Measurements from ENCODE around the gene SORCS2. TPM values are rescaled to one million over a fixed set of nuclear protein-coding genes. Genes with fewer than 3 reads are reported as not detected.

The SORCS2 gene
- polyA plus RNA-seq, 1 of the 3 experiments (the other 2 are of a cell fraction) = 1.6 TPM

- Histone ChIP-seq H3K36me3 (replicated peaks in 1 of 2; ENCODE audit: control insufficient read depth in 1 of 2, insufficient read depth in 2 of 2, low read length in 1 of 2) (no peaks in the 10 kb centered on the region), H2AFZ (ENCODE audit: low read depth) (no peak overlapping the region), H3K9me2 (no peaks in the 10 kb centered on the region), H3K27me3 (ENCODE audit: insufficient read depth) (peaks cover 55% of the 10 kb centered on the region), H3K4me2 (no peak overlapping the region), H3K4me3 (ENCODE audit: low read depth in 2 of 2, low read length in 1 of 2) (no peak overlapping the region), H3K79me2 (ENCODE audit: insufficient read depth) (no peaks in the 10 kb centered on the region), H4K20me1 (ENCODE audit: insufficient read depth) (no peaks in the 10 kb centered on the region), H3K9ac (no peak overlapping the region), H3K27ac (ENCODE audit: low read depth in 2 of 2, low read length in 1 of 2) (no peak overlapping the region), H3F3A (replicated peaks; ENCODE audit: insufficient read depth) (peaks cover 5% of the 10 kb centered on the region), H3K4me1 (ENCODE audit: control insufficient read depth in 1 of 2, insufficient read depth in 2 of 2, low read depth in 1 of 2, low read length in 1 of 2) (peaks cover 0 to 8% of the 10 kb centered on the region in 2 experiments; a peak in 1 of 4 replicates), H3K9me3 (no peaks in the 10 kb centered on the region)
- ChIA-PET POLR2A (no interaction called here), CTCF (interaction anchor here (0.8 to 16.0 kb wide), 26 partner anchors 8 to 579 kb away, joined by 3 to 301 read pairs (median 6); no protein-coding TSS in a partner anchor)
- TF ChIP-seq GATA2 (CRISPR knock-in tag; IDR thresholded peaks at IDR 0.05) (no peak), POLR2AphosphoS5 (IDR thresholded peaks at IDR 0.05; ENCODE audit: low read depth, low read length) (no peak), USF1 (IDR thresholded peaks at IDR 0.05; ENCODE audit: borderline replicate concordance, low read depth) (no peak), MEF2A (IDR thresholded peaks at IDR 0.05; ENCODE audit: borderline replicate concordance, low read depth) (no peak), ELF1 (IDR thresholded peaks at IDR 0.05) (no peak), NRF1 (IDR thresholded peaks at IDR 0.05; ENCODE audit: low read depth, low read length) (no peak), CTCF (IDR thresholded peaks at IDR 0.05) (no peak), USF2 (IDR thresholded peaks at IDR 0.05; ENCODE audit: borderline replicate concordance, low read depth, low read length) (no peak), RAD21 (IDR thresholded peaks at IDR 0.05; ENCODE audit: low read length) (no peak), RCOR1 (IDR thresholded peaks at IDR 0.05; ENCODE audit: low read length) (no peak), NFIC (IDR thresholded peaks at IDR 0.05; ENCODE audit: borderline replicate concordance) (no peak), REST (IDR thresholded peaks at IDR 0.05; ENCODE audit: low read depth, low read length) (no peak), FOXM1 (IDR thresholded peaks at IDR 0.05; ENCODE audit: low read depth) (no peak), MXI1 (IDR thresholded peaks at IDR 0.05; ENCODE audit: low read depth, low read length) (no peak), JUND (IDR thresholded peaks at IDR 0.05) (no peak)
- no peak for DNase-seq
- WGBS (ENCODE audit: low lambda C conversion rate) = 72% methylated on average over 8 of the region's 11 CpGs
Observed at GRCh38 chr4:7190691-7191545, 1.4 kb upstream of the SORCS2 start.

All from SK-N-SH (cell line).